ENCODE data around the gene OR9Q2. TPM values are rescaled to one million over a fixed set of nuclear protein-coding genes. Genes with fewer than 3 reads are reported as not detected.

The OR9Q2 gene
- total RNA-seq, 1 donor from 2014 or later = not detected

DNA sequence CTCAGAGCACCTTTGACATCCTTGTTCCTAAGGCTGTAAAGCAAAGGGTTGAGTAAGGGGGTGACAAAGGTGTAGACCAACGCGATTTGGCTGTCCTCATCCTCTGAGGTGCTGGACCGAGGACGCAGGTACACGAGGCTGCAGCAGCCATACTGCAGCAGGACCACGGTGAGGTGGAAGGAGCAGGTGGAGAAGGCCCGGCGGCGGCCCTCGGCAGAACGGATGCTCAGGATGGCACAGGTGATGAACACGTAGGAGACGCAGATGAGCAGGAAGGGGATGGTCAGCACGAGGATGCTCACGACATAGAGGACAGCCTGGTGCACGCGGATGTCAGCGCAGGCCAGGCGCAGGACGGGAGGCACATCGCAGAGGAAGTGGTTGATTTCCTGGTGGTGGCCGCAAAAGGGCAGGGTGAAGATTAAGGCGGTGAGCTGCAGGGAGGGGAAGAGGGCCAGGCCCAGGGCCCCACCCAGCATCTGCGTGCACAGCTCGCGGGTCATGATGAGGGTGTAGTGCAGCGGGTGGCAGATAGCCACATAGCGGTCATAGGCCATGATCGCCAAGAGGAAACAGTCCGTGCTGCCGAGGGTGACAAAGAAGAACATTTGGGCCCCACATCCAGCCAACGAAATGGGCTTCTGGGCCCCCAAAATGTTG lies 39.2 kb downstream of the OR9Q2 start:
- TF ChIP-seq, protein P1, sequence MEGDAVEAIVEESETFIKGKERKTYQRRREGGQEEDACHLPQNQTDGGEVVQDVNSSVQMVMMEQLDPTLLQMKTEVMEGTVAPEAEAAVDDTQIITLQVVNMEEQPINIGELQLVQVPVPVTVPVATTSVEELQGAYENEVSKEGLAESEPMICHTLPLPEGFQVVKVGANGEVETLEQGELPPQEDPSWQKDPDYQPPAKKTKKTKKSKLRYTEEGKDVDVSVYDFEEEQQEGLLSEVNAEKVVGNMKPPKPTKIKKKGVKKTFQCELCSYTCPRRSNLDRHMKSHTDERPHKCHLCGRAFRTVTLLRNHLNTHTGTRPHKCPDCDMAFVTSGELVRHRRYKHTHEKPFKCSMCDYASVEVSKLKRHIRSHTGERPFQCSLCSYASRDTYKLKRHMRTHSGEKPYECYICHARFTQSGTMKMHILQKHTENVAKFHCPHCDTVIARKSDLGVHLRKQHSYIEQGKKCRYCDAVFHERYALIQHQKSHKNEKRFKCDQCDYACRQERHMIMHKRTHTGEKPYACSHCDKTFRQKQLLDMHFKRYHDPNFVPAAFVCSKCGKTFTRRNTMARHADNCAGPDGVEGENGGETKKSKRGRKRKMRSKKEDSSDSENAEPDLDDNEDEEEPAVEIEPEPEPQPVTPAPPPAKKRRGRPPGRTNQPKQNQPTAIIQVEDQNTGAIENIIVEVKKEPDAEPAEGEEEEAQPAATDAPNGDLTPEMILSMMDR (IDR thresholded peaks at IDR 0.05) = no peak
- H3K4me3 ChIP-seq = no peak overlapping the region
- no peaks in the 10 kb centered on the region for H3K36me3 ChIP-seq
- no peak for DNase-seq (ENCODE audit: low spot score in 2 of 2)
- H3K27me3 ChIP-seq = no peaks in the 10 kb centered on the region
- no peak overlapping the region for H3K27ac ChIP-seq
- intact Hi-C loops (cut with DNase I) = no loop called here
- no peaks in the 10 kb centered on the region for H3K4me1 ChIP-seq
- no peaks in the 10 kb centered on the region for H3K9me3 ChIP-seq

Other genes starting within 250 kb of the OR9Q2 start
- not detected for gene OR9Q1, start 165.2 kb upstream of the OR9Q2 start, total RNA-seq
- gene OR6Q1, start 158.1 kb upstream of the OR9Q2 start, total RNA-seq = not detected
- not detected for gene OR9I1, start 63.5 kb upstream of the OR9Q2 start, total RNA-seq
- not detected for gene OR1S2, start 15.1 kb downstream of the OR9Q2 start, total RNA-seq
- not detected for gene OR1S1, start 23.6 kb downstream of the OR9Q2 start, total RNA-seq
- gene OR10Q1, start 39.8 kb downstream of the OR9Q2 start, total RNA-seq = not detected
- not detected for gene OR10W1, start 79.2 kb downstream of the OR9Q2 start, total RNA-seq
- gene OR5B17, start 170.0 kb downstream of the OR9Q2 start, total RNA-seq = not detected
- gene OR5B3, start 217.8 kb downstream of the OR9Q2 start, total RNA-seq = not detected
- not detected for gene OR5B2, start 239.1 kb downstream of the OR9Q2 start, total RNA-seq

Data from ascending aorta (tissue), 2 donors.